ENCODE results near the gene IGHMBP2.

DNA sequence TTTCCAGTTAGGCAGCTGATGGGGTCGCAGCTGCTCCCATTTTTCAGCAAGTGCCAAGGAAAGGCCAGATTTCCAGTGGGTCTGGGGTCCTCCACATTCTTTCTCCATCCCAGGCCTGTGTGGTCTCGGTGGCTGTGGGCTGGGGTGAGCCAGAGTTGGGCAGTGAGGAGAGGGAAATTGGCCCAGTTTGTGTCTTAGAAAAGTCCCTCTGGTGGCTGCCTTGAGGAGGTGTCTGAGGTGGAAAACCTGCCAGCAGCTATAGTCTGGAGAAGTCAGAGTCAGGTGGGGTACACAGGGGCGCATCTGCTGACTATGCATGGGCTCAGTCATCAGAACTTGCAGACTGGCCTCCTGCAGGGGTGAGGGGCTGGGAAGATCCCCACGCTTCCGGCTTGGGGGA lies 46.6 kb downstream of the IGHMBP2 start:
- TF ChIP-seq, protein P1, sequence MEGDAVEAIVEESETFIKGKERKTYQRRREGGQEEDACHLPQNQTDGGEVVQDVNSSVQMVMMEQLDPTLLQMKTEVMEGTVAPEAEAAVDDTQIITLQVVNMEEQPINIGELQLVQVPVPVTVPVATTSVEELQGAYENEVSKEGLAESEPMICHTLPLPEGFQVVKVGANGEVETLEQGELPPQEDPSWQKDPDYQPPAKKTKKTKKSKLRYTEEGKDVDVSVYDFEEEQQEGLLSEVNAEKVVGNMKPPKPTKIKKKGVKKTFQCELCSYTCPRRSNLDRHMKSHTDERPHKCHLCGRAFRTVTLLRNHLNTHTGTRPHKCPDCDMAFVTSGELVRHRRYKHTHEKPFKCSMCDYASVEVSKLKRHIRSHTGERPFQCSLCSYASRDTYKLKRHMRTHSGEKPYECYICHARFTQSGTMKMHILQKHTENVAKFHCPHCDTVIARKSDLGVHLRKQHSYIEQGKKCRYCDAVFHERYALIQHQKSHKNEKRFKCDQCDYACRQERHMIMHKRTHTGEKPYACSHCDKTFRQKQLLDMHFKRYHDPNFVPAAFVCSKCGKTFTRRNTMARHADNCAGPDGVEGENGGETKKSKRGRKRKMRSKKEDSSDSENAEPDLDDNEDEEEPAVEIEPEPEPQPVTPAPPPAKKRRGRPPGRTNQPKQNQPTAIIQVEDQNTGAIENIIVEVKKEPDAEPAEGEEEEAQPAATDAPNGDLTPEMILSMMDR (IDR thresholded peaks at IDR 0.05 in 4 of 5, conservative IDR thresholded peaks at IDR 0.05 in 1 of 5) = no peak
- TF ChIP-seq POLR2A (IDR thresholded peaks at IDR 0.05) = no peak

Measured in gastrocnemius medialis (tissue), 4 donors.